Activated naive CD4-positive, alpha-beta T cell treated with anti-CD3 and anti-CD28 coated beads for 36 hours (primary cell): ENCODE results near the gene FARP1. TPM values are rescaled to one million over a fixed set of nuclear protein-coding genes. Genes with fewer than 3 reads are reported as not detected.

Experiments used
- CTCF ChIA-PET: fragments of 350-600 bp; sonication (Branson Sonifier 250); formaldehyde crosslinking; loops from one replicate; lab custom pipeline; 2021; ENCODE audit warnings: antibody characterized with exemption; lab: Charles Lee
- DNase-seq: peaks from one replicate; pipeline ENCODE4 v3.0.0-alpha.2; 2020
- H3K27ac Mint-ChIP-seq: one replicate; pipeline ENCODE4 v1.8.0; 2021; ENCODE audit warnings: mild to moderate bottlenecking, mixed read lengths
- H3K27me3 Mint-ChIP-seq: one replicate; pipeline ENCODE4 v1.8.0; 2021; ENCODE audit warnings: low read depth, mixed read lengths
- H3K36me3 Mint-ChIP-seq: one replicate; pipeline ENCODE4 v1.8.0; 2021; ENCODE audit warnings: low read depth, mixed read lengths
- H3K4me1 Mint-ChIP-seq: one replicate; pipeline ENCODE4 v1.8.0; 2021; ENCODE audit warnings: low read depth, mixed read lengths
- H3K4me3 Mint-ChIP-seq: one replicate; pipeline ENCODE4 v1.8.0; 2021; ENCODE audit warnings: mild to moderate bottlenecking, moderate library complexity, mixed read lengths
- H3K9me3 Mint-ChIP-seq: one replicate; pipeline ENCODE4 v1.8.0; 2021; ENCODE audit warnings: mixed read lengths
- intact Hi-C: fragments of 100-400 bp; cut with micrococcal nuclease; formaldehyde crosslinking; loops from one replicate; pipeline ENCODE4 v1.15.1; 2023
- total RNA-seq, 2 experiments: library from RNA; stranded (reverse); gene quantifications; one replicate each; pipeline ENCODE4 v1.2.3, GENCODE V29; 2021

The FARP1 gene
- total RNA-seq, 2 experiments from 2014 or later = 0.27 to 0.38 TPM

- Mint-ChIP-seq H3K9me3 (no peaks in the 10 kb centered on the region), H3K36me3 (no peaks in the 10 kb centered on the region), H3K27me3 (no peaks in the 10 kb centered on the region), H3K4me1 (no peaks in the 10 kb centered on the region), H3K27ac (no peak overlapping the region), H3K4me3 (no peak overlapping the region)
- DNase-seq = no peak
- CTCF ChIA-PET = no interaction called here
- intact Hi-C loops = no loop called here
Observed at GRCh38 chr13:98232456-98232855, 89.6 kb downstream of the FARP1 start.

GRCh38 chr13:98233127-98233526 is 90.2 kb downstream of the FARP1 start:
- Mint-ChIP-seq H3K4me3 (no peak overlapping the region), H3K4me1 (no peaks in the 10 kb centered on the region), H3K27me3 (no peaks in the 10 kb centered on the region), H3K9me3 (no peaks in the 10 kb centered on the region), H3K27ac (no peak overlapping the region), H3K36me3 (no peaks in the 10 kb centered on the region)
- intact Hi-C loops = no loop called here
- CTCF ChIA-PET = no interaction called here
- DNase-seq = no peak

DNA sequence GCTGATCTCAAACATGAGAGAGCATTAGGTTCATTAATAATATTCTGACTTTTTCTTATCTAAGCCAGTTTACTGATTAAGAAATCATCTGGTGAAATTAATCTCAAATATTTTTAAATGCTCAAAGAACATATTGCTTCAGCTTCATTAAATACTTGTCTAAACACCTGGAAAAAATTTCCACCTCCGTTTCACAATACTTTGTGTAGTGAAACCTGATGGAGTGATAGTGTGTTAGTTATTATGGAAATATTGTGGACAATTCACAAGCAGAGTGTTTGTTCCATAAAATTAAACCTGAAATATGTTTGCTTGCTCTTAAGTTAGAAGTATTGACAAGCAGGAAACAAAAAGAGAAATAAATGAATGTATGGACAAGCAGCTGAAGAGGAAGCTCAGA is 91.5 kb downstream of the FARP1 start:
- Mint-ChIP-seq H3K36me3 (no peaks in the 10 kb centered on the region), H3K9me3 (no peaks in the 10 kb centered on the region), H3K27me3 (no peaks in the 10 kb centered on the region), H3K4me1 (no peaks in the 10 kb centered on the region), H3K27ac (no peak overlapping the region), H3K4me3 (no peak overlapping the region)
- intact Hi-C loops = no loop called here
- DNase-seq = no peak
- CTCF ChIA-PET = no interaction called here

DNA sequence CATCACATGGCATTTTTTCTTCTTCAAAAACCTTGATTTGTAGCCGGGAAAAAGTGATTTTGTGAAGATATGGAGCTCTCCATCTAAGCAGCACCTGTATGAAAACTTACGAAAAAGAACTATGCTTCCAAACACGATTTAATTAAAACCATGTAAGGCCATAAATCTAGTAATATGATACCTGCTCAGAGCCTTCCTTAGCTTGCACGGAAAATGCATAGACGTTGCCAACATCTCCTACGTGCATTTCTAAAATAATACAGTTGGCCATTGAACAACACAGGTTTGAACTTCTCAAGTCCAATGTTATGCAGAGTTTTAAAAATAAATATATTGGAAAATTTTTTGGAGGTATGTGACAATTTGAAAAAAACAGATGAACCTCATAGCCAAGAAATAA is 93.3 kb downstream of the FARP1 start:
- Mint-ChIP-seq H3K4me3 (no peak overlapping the region), H3K27ac (no peak overlapping the region), H3K9me3 (no peaks in the 10 kb centered on the region), H3K27me3 (no peaks in the 10 kb centered on the region), H3K36me3 (no peaks in the 10 kb centered on the region), H3K4me1 (no peaks in the 10 kb centered on the region)
- intact Hi-C loops = no loop called here
- CTCF ChIA-PET = no interaction called here
- DNase-seq = no peak

DNA sequence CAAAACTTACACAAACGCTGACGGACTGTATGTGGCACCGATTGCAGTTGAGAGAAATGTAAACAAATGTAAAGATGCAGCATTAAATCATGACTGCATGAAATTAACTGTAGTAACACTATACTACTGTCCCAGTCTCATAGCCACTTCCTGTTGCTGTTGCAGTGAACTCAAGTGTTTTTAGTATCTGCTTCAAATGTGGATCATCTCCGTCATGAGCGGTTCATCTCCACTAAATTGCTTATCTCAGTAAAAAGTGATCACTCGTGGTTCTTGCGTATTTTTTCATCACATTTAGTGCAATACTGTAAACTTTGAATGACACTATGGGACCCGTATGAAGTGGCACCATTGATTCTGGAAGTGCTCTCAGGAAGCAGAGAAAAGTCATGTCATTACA is 94.4 kb downstream of the FARP1 start:
- no peaks in the 10 kb centered on the region for H3K27me3 Mint-ChIP-seq
- no peaks in the 10 kb centered on the region for H3K36me3 Mint-ChIP-seq
- no peak for DNase-seq
- intact Hi-C loops = no loop called here
- CTCF ChIA-PET = no interaction called here
- H3K27ac Mint-ChIP-seq = no peak overlapping the region
- H3K4me1 Mint-ChIP-seq = no peaks in the 10 kb centered on the region
- no peaks in the 10 kb centered on the region for H3K9me3 Mint-ChIP-seq
- H3K4me3 Mint-ChIP-seq = no peak overlapping the region

GRCh38 chr13:98239162-98240076 is 96.5 kb downstream of the FARP1 start:
- intact Hi-C loops = no loop called here
- Mint-ChIP-seq H3K27ac (no peak overlapping the region), H3K9me3 (no peaks in the 10 kb centered on the region), H3K4me1 (no peaks in the 10 kb centered on the region), H3K4me3 (no peak overlapping the region), H3K27me3 (no peaks in the 10 kb centered on the region), H3K36me3 (no peaks in the 10 kb centered on the region)
- DNase-seq = no peak
- CTCF ChIA-PET = no interaction called here

GRCh38 chr13:98240135-98240534 is 97.2 kb downstream of the FARP1 start:
- H3K4me1 Mint-ChIP-seq = no peaks in the 10 kb centered on the region
- intact Hi-C loops = no loop called here
- no peaks in the 10 kb centered on the region for H3K36me3 Mint-ChIP-seq
- CTCF ChIA-PET = no interaction called here
- no peaks in the 10 kb centered on the region for H3K27me3 Mint-ChIP-seq
- no peak for DNase-seq
- H3K4me3 Mint-ChIP-seq = no peak overlapping the region
- H3K27ac Mint-ChIP-seq = no peak overlapping the region
- no peaks in the 10 kb centered on the region for H3K9me3 Mint-ChIP-seq

DNA sequence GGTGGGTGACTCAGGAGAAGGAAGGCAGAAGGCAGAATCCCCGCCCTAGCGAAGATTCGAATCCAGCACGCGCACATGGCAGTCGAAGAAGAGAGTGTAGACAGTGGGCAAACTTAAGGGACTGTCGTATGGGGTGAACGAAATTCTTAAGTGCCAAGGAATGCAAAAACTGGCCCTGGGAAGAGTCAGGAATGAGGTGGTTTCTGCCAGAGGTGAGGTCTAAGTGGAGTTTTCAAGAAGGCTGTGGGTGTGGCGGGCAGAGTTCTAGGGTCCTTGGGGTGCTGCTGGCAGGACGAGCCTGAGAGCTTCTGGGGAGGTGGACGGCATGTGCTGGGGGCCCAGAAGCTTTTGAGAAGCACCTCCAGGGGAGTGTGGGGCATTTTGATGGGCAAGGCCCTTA is 98.1 kb downstream of the FARP1 start:
- CTCF ChIA-PET = no interaction called here
- Mint-ChIP-seq H3K4me3 (no peak overlapping the region), H3K27ac (no peak overlapping the region), H3K27me3 (no peaks in the 10 kb centered on the region), H3K9me3 (no peaks in the 10 kb centered on the region), H3K36me3 (no peaks in the 10 kb centered on the region), H3K4me1 (no peaks in the 10 kb centered on the region)
- intact Hi-C loops = no loop called here
- DNase-seq = no peak

- CTCF ChIA-PET = no interaction called here
- Mint-ChIP-seq H3K4me1 (no peaks in the 10 kb centered on the region), H3K4me3 (no peak overlapping the region), H3K36me3 (no peaks in the 10 kb centered on the region), H3K9me3 (no peaks in the 10 kb centered on the region), H3K27ac (no peak overlapping the region), H3K27me3 (no peaks in the 10 kb centered on the region)
- intact Hi-C loops = no loop called here
- DNase-seq = no peak
Observed at GRCh38 chr13:98241976-98242375, 99.1 kb downstream of the FARP1 start.

DNA sequence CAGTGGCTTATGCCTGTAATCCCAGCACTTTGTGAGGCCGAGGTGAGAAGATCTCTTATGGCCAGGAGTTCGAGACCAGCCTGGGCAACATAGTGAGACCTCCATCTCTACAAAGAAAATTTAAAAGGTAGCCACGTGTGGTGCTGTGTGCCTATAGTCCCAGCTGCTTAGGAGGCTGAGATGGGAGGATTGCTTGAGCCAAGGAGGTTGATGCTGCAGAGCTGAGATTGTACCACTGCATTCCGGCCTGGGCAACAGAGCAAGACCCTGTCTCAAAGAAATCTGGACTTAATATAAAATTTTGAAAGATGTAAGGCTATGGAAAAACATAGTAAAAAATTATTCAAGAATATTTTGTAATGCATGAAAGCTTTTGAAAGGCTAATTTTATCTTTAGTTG is 99.5 kb downstream of the FARP1 start:
- no peak overlapping the region for H3K4me3 Mint-ChIP-seq
- no peak overlapping the region for H3K27ac Mint-ChIP-seq
- no peaks in the 10 kb centered on the region for H3K36me3 Mint-ChIP-seq
- H3K4me1 Mint-ChIP-seq = no peaks in the 10 kb centered on the region
- H3K9me3 Mint-ChIP-seq = no peaks in the 10 kb centered on the region
- CTCF ChIA-PET = no interaction called here
- peaks cover 3% of the 10 kb centered on the region for H3K27me3 Mint-ChIP-seq
- intact Hi-C loops = no loop called here
- no peak for DNase-seq

DNA sequence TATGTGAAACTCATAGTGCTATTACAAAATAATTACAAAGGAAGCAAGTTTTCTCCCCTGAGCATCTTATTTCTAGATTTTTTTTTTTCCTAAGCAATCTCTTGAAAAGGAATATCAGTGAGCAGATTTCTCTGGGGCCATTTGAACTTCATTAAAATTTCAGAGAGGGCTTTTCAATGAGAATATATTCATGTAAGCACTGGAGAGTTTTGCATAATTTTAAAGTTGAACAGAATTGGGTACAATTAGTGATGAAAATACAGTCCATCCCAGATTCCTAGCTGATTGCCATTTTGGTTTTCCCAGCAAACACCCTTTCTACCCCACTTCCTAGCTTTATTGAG is 101.0 kb downstream of the FARP1 start:
- no peaks in the 10 kb centered on the region for H3K36me3 Mint-ChIP-seq
- no peaks in the 10 kb centered on the region for H3K4me1 Mint-ChIP-seq
- intact Hi-C loops = no loop called here
- H3K27ac Mint-ChIP-seq = no peak overlapping the region
- CTCF ChIA-PET = no interaction called here
- no peak for DNase-seq
- H3K27me3 Mint-ChIP-seq = peaks cover 3% of the 10 kb centered on the region
- no peak overlapping the region for H3K4me3 Mint-ChIP-seq
- no peaks in the 10 kb centered on the region for H3K9me3 Mint-ChIP-seq

GRCh38 chr13:98246538-98247172 is 103.8 kb downstream of the FARP1 start:
- H3K27me3 Mint-ChIP-seq = peaks cover 5% of the 10 kb centered on the region
- CTCF ChIA-PET = interaction anchor here (1.2 kb wide), 1 partner anchor 8 kb away, joined by 3 read pairs; no protein-coding TSS in a partner anchor
- no peaks in the 10 kb centered on the region for H3K4me1 Mint-ChIP-seq
- H3K4me3 Mint-ChIP-seq = no peak overlapping the region
- DNase-seq = no peak
- no peaks in the 10 kb centered on the region for H3K36me3 Mint-ChIP-seq
- intact Hi-C loops = no loop called here
- no peak overlapping the region for H3K27ac Mint-ChIP-seq
- H3K9me3 Mint-ChIP-seq = no peaks in the 10 kb centered on the region

DNA sequence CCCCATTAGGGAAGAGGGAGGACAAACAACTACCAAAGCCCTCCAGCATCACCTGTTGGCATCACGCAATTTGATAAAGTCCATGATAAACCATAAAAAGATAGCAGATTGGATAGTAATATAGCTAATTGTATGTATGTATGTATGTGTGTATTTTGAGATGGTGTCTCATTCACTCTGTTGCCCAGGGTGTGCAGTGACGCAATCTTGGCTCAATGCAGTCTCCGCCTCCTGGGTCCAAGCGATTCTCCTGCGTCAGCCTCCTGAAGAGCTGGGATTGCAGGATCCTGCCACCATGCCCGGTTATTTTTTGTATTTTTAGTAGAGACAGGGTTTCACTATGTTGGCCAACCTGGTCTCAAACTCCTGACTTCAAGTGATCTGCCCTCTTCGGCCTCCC is 108.8 kb downstream of the FARP1 start:
- CTCF ChIA-PET = interaction anchor here (0.6 kb wide), 1 partner anchor 1662 kb away, joined by 3 read pairs; no protein-coding TSS in a partner anchor
- DNase-seq = no peak
- no peaks in the 10 kb centered on the region for H3K4me1 Mint-ChIP-seq
- no peaks in the 10 kb centered on the region for H3K9me3 Mint-ChIP-seq
- no peak overlapping the region for H3K4me3 Mint-ChIP-seq
- no peak overlapping the region for H3K27ac Mint-ChIP-seq
- H3K27me3 Mint-ChIP-seq = peaks cover 5% of the 10 kb centered on the region
- no peaks in the 10 kb centered on the region for H3K36me3 Mint-ChIP-seq
- intact Hi-C loops = no loop called here
